GM19455 (cell line): ENCODE data around the gene PCDH19.

Experiments
- ATAC-seq: cut with Tn5 transposase; IDR thresholded peaks from one replicate; pipeline ENCODE4 v1.9.1; 2021; ENCODE audit not compliant: unreplicated experiment

Gene PCDH19

GRCh38 chrX:100407147-100407783 is 2.8 kb downstream of the PCDH19 start:
- no peak for ATAC-seq

GRCh38 chrX:100405424-100405823 is 4.6 kb downstream of the PCDH19 start:
- ATAC-seq: no peak

GRCh38 chrX:100404851-100405250 is 5.2 kb downstream of the PCDH19 start:
- no peak for ATAC-seq

- ATAC-seq: no peak
Measured at GRCh38 chrX:100395781-100396180, 14.3 kb downstream of the PCDH19 start.

GRCh38 chrX:100381619-100382018 is 28.5 kb downstream of the PCDH19 start:
- ATAC-seq: no peak

GRCh38 chrX:100379388-100379986 is 30.6 kb downstream of the PCDH19 start:
- ATAC-seq: no peak

GRCh38 chrX:100377826-100378225 is 32.2 kb downstream of the PCDH19 start:
- ATAC-seq: no peak

- no peak for ATAC-seq
Measured at GRCh38 chrX:100376576-100376975, 33.5 kb downstream of the PCDH19 start.

GRCh38 chrX:100373673-100374072 is 36.4 kb downstream of the PCDH19 start:
- no peak for ATAC-seq

GRCh38 chrX:100368167-100368566 is 41.9 kb downstream of the PCDH19 start:
- no peak for ATAC-seq

GRCh38 chrX:100363896-100364295 is 46.2 kb downstream of the PCDH19 start:
- no peak for ATAC-seq

- no peak for ATAC-seq
Measured at GRCh38 chrX:100358766-100359165, 51.3 kb downstream of the PCDH19 start.

GRCh38 chrX:100356351-100356896 is 53.6 kb downstream of the PCDH19 start:
- ATAC-seq: no peak

GRCh38 chrX:100355680-100356079 is 54.4 kb downstream of the PCDH19 start:
- ATAC-seq: no peak

- no peak for ATAC-seq
Measured at GRCh38 chrX:100353326-100353725, 56.7 kb downstream of the PCDH19 start.

GRCh38 chrX:100350704-100351489 is 59.2 kb downstream of the PCDH19 start:
- ATAC-seq: no peak

- no peak for ATAC-seq
Measured at GRCh38 chrX:100349391-100349790, 60.7 kb downstream of the PCDH19 start.

GRCh38 chrX:100341142-100341510 is 68.9 kb downstream of the PCDH19 start:
- no peak for ATAC-seq

- ATAC-seq: no peak
Measured at GRCh38 chrX:100340491-100341141, 69.5 kb downstream of the PCDH19 start.

- no peak for ATAC-seq
Measured at GRCh38 chrX:100328351-100328750, 81.7 kb downstream of the PCDH19 start.

GRCh38 chrX:100319716-100320115 is 90.4 kb downstream of the PCDH19 start:
- ATAC-seq: no peak
